GM23338 (cell line): ENCODE results near the gene FGGY. TPM values are rescaled to one million over a fixed set of nuclear protein-coding genes. Genes with fewer than 3 reads are reported as not detected.

Experiments
- ATAC-seq: fragments of 200-7000 bp; cut with Tn5 transposase; 3 replicates; pipeline ENCODE4 v1.9.1; 2020
- DNase-seq: peaks from one replicate; pipeline ENCODE4 v3.0.0-alpha.2; 2015; ENCODE audit warnings: low spot score
- H2AFZ ChIP-seq: fragments of 200-600 bp; sonication (generic); 2 replicates; pipeline ENCODE4 v1.8.0; 2016; ENCODE audit warnings: antibody characterized with exemption, mild to moderate bottlenecking, moderate library complexity
- H3F3A ChIP-seq: fragments of 200-600 bp; sonication (generic); replicated peaks from 2 replicates; pipeline ENCODE4 v1.8.0; 2017; ENCODE audit warnings: antibody characterized with exemption, mixed run types, low read depth
- H3K27ac ChIP-seq: fragments of 200-600 bp; sonication (generic); 2 replicates; pipeline ENCODE4 v1.6.1; 2016; ENCODE audit warnings: low read depth
- H3K27me3 ChIP-seq: fragments of 200-600 bp; sonication (generic); 2 replicates; pipeline ENCODE4 v1.8.0; 2016; ENCODE audit warnings: mild to moderate bottlenecking, mixed run types, moderate library complexity; ENCODE audit not compliant: insufficient read depth
- H3K36me3 ChIP-seq: fragments of 200-600 bp; sonication (generic); 2 replicates; pipeline ENCODE4 v1.8.0; 2016; ENCODE audit warnings: mild to moderate bottlenecking; ENCODE audit not compliant: insufficient read depth
- H3K4me1 ChIP-seq: fragments of 200-600 bp; sonication (generic); 2 replicates; pipeline ENCODE4 v1.8.0; 2016; ENCODE audit warnings: mild to moderate bottlenecking, moderate library complexity; ENCODE audit not compliant: insufficient read depth
- H3K4me2 ChIP-seq: fragments of 200-600 bp; sonication (generic); 2 replicates; pipeline ENCODE4 v1.7.1; 2017; ENCODE audit warnings: mixed run types
- H3K4me3 ChIP-seq: fragments of 200-600 bp; sonication (generic); 2 replicates; pipeline ENCODE4 v1.6.1; 2016; ENCODE audit warnings: mixed run types
- H3K79me2 ChIP-seq: fragments of 200-600 bp; sonication (generic); replicated peaks from 2 replicates; pipeline ENCODE4 v1.8.0; 2017; ENCODE audit warnings: mild to moderate bottlenecking; ENCODE audit not compliant: insufficient read depth
- H3K9me2 ChIP-seq: fragments of 200-600 bp; sonication (generic); 2 replicates; pipeline ENCODE4 v1.8.0; 2017; ENCODE audit not compliant: insufficient read depth
- H4K20me1 ChIP-seq: fragments of 200-600 bp; sonication (generic); replicated peaks from 2 replicates; pipeline ENCODE4 v1.8.0; 2017; ENCODE audit warnings: mild to moderate bottlenecking; ENCODE audit not compliant: insufficient read depth
- H3K27ac Mint-ChIP-seq: 2 replicates; pipeline ENCODE4 v1.8.0; 2020; ENCODE audit warnings: inconsistent platforms, mild to moderate bottlenecking, moderate library complexity, mixed read lengths
- H3K27me3 Mint-ChIP-seq: 3 replicates; pipeline ENCODE4 v1.8.0; 2022; ENCODE audit warnings: low read depth, mild to moderate bottlenecking, moderate library complexity, mixed read lengths, inconsistent platforms; ENCODE audit not compliant: insufficient read depth, poor library complexity
- H3K36me3 Mint-ChIP-seq: 3 replicates; pipeline ENCODE4 v1.8.0; 2021; ENCODE audit warnings: low read depth, mild to moderate bottlenecking, inconsistent platforms, moderate library complexity, mixed read lengths
- H3K4me1 Mint-ChIP-seq: 3 replicates; pipeline ENCODE4 v1.8.0; 2020; ENCODE audit warnings: mild to moderate bottlenecking, inconsistent platforms, mixed read lengths
- H3K4me3 Mint-ChIP-seq: 3 replicates; pipeline ENCODE4 v1.8.0; 2021; ENCODE audit warnings: moderate library complexity, mild to moderate bottlenecking, inconsistent platforms, mixed read lengths
- H3K9me3 Mint-ChIP-seq: 3 replicates; pipeline ENCODE4 v1.8.0; 2020; ENCODE audit warnings: moderate library complexity, mild to moderate bottlenecking, inconsistent platforms, mixed read lengths
- CREB1 ChIP-seq: fragments of 250-450 bp; sonication (Bioruptor Pico); IDR thresholded peaks from 2 replicates; pipeline ENCODE4 v1.5.0; 2020; ENCODE audit warnings: low read depth, mild to moderate bottlenecking, moderate library complexity
- EZH2 ChIP-seq: fragments of 200-600 bp; sonication (generic); IDR thresholded peaks from one replicate; pipeline ENCODE4 v1.8.0; 2017; ENCODE audit warnings: antibody characterized with exemption, mild to moderate bottlenecking, low read depth; ENCODE audit not compliant: unreplicated experiment
- EZH2phosphoT487 ChIP-seq: fragments of 200-600 bp; sonication (generic); IDR thresholded peaks from one replicate; pipeline ENCODE4 v1.8.1; 2018; ENCODE audit warnings: antibody characterized with exemption; ENCODE audit not compliant: unreplicated experiment
- JUNB ChIP-seq: IDR thresholded peaks from one replicate; pipeline ENCODE4 v1.6.1; 2016; ENCODE audit warnings: antibody characterized with exemption; ENCODE audit not compliant: unreplicated experiment
- NANOG ChIP-seq: IDR thresholded peaks from 2 replicates; pipeline ENCODE4 v1.6.1; 2016; ENCODE audit warnings: antibody characterized with exemption, borderline replicate concordance
- POLR2AphosphoS5 ChIP-seq: IDR thresholded peaks from 2 replicates; pipeline ENCODE4 v1.6.1; 2016; ENCODE audit warnings: antibody characterized with exemption, low read depth
- REST ChIP-seq: IDR thresholded peaks from one replicate; pipeline ENCODE4 v1.6.1; 2018; ENCODE audit warnings: antibody characterized with exemption; ENCODE audit not compliant: unreplicated experiment
- STAT1 ChIP-seq: IDR thresholded peaks from one replicate; pipeline ENCODE4 v1.6.1; 2016; ENCODE audit warnings: antibody characterized with exemption; ENCODE audit not compliant: unreplicated experiment
- ZNF114 ChIP-seq: fragments of 250-450 bp; sonication (Bioruptor Pico); IDR thresholded peaks from 2 replicates; pipeline ENCODE4 v1.5.0; 2020; ENCODE audit warnings: mild to moderate bottlenecking, moderate library complexity
- ZNF331 ChIP-seq: fragments of 250-450 bp; sonication (Bioruptor Pico); IDR thresholded peaks from 2 replicates; pipeline ENCODE4 v1.5.0; 2020; ENCODE audit warnings: low read depth, mild to moderate bottlenecking, moderate library complexity
- polyA plus RNA-seq: library from polyadenylated mRNA; unstranded; fragments of >200 nt; fragmentation: Nextera tagmentation; extraction: Ambion mirVana; gene quantifications from 2 replicates; pipeline ENCODE4 v1.2.1, GENCODE V29; 2016
- total RNA-seq: library from RNA; depleted of rRNA; stranded (reverse); fragments of >200 nt; shearing (Covaris generic); gene quantifications from 2 replicates; pipeline ENCODE4 v1.2.3, GENCODE V29; 2014
- TF ChIP-seq, protein P1 (sequence below): fragments of 250-450 bp; sonication (Bioruptor Pico); IDR thresholded peaks from 2 replicates; pipeline ENCODE4 v1.5.0; 2020; ENCODE audit warnings: mild to moderate bottlenecking, moderate library complexity
- TF ChIP-seq, protein P2 (sequence below), 2 experiments: fragments of 200-600 bp in 1 of 2; sonication (generic) in 1 of 2; conservative IDR thresholded peaks; 2 replicates each; pipeline versions ENCODE4 v1.5.1 to v1.6.1; 2016 to 2017; ENCODE audit warnings: antibody characterized with exemption in 2 of 2, low read depth in 2 of 2, mild to moderate bottlenecking in 2 of 2, moderate library complexity in 1 of 2
- TF ChIP-seq, protein P3 (sequence below): IDR thresholded peaks from 2 replicates; pipeline ENCODE4 v1.6.1; 2016; ENCODE audit warnings: antibody characterized with exemption

The FGGY gene
- total and polyA plus RNA-seq, 2 experiments from 2014 or later = 10.9 to 21.4 TPM

DNA sequence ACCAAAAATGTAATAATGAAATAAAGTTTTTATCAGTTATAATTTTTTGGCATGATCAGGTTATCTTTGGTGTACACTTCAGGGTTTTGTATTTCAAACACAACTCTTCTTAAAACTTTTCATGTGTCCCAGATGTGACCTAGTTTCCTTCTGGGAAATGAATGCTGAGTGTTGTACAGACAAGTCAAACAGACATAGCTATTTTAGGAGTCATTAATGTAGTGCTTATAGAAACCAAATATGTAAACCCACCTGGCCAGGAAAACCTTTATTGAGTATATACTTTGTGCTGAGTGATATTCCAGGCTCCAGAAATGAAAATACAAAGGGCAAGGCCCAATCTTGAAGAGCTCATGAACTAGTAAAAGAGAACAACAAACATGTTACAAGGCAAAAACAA is 491.9 kb downstream of the FGGY start:
- Mint-ChIP-seq H3K36me3 (peaks cover 18% of the 10 kb centered on the region; the same call in 2 of the 3 replicates), H3K27ac (no peak overlapping the region), H3K4me3 (no peak overlapping the region), H3K27me3 (no peaks in the 10 kb centered on the region), H3K9me3 (peaks cover 30% of the 10 kb centered on the region), H3K4me1 (no peaks in the 10 kb centered on the region)
- TF ChIP-seq CREB1 (CRISPR knock-in tag) (no peak), JUNB (no peak), ZNF114 (CRISPR knock-in tag) (no peak), REST (no peak), POLR2AphosphoS5 (no peak), EZH2phosphoT487 (no peak), STAT1 (no peak), ZNF331 (CRISPR knock-in tag) (no peak), EZH2 (no peak), NANOG (no peak)
- TF ChIP-seq, protein P1, sequence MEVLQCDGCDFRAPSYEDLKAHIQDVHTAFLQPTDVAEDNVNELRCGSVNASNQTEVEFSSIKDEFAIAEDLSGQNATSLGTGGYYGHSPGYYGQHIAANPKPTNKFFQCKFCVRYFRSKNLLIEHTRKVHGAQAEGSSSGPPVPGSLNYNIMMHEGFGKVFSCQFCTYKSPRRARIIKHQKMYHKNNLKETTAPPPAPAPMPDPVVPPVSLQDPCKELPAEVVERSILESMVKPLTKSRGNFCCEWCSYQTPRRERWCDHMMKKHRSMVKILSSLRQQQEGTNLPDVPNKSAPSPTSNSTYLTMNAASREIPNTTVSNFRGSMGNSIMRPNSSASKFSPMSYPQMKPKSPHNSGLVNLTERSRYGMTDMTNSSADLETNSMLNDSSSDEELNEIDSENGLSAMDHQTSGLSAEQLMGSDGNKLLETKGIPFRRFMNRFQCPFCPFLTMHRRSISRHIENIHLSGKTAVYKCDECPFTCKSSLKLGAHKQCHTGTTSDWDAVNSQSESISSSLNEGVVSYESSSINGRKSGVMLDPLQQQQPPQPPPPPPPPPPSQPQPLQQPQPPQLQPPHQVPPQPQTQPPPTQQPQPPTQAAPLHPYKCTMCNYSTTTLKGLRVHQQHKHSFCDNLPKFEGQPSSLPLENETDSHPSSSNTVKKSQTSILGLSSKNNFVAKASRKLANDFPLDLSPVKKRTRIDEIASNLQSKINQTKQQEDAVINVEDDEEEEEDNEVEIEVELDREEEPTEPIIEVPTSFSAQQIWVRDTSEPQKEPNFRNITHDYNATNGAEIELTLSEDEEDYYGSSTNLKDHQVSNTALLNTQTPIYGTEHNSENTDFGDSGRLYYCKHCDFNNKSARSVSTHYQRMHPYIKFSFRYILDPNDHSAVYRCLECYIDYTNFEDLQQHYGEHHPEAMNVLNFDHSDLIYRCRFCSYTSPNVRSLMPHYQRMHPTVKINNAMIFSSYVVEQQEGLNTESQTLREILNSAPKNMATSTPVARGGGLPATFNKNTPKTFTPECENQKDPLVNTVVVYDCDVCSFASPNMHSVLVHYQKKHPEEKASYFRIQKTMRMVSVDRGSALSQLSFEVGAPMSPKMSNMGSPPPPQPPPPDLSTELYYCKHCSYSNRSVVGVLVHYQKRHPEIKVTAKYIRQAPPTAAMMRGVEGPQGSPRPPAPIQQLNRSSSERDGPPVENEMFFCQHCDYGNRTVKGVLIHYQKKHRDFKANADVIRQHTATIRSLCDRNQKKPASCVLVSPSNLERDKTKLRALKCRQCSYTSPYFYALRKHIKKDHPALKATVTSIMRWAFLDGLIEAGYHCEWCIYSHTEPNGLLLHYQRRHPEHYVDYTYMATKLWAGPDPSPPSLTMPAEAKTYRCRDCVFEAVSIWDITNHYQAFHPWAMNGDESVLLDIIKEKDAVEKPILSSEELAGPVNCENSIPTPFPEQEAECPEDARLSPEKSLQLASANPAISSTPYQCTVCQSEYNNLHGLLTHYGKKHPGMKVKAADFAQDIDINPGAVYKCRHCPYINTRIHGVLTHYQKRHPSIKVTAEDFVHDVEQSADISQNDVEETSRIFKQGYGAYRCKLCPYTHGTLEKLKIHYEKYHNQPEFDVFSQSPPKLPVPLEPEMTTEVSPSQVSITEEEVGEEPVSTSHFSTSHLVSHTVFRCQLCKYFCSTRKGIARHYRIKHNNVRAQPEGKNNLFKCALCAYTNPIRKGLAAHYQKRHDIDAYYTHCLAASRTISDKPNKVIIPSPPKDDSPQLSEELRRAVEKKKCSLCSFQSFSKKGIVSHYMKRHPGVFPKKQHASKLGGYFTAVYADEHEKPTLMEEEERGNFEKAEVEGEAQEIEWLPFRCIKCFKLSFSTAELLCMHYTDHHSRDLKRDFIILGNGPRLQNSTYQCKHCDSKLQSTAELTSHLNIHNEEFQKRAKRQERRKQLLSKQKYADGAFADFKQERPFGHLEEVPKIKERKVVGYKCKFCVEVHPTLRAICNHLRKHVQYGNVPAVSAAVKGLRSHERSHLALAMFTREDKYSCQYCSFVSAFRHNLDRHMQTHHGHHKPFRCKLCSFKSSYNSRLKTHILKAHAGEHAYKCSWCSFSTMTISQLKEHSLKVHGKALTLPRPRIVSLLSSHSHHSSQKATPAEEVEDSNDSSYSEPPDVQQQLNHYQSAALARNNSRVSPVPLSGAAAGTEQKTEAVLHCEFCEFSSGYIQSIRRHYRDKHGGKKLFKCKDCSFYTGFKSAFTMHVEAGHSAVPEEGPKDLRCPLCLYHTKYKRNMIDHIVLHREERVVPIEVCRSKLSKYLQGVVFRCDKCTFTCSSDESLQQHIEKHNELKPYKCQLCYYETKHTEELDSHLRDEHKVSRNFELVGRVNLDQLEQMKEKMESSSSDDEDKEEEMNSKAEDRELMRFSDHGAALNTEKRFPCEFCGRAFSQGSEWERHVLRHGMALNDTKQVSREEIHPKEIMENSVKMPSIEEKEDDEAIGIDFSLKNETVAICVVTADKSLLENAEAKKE (CRISPR knock-in tag) = no peak
- TF ChIP-seq, protein P2, sequence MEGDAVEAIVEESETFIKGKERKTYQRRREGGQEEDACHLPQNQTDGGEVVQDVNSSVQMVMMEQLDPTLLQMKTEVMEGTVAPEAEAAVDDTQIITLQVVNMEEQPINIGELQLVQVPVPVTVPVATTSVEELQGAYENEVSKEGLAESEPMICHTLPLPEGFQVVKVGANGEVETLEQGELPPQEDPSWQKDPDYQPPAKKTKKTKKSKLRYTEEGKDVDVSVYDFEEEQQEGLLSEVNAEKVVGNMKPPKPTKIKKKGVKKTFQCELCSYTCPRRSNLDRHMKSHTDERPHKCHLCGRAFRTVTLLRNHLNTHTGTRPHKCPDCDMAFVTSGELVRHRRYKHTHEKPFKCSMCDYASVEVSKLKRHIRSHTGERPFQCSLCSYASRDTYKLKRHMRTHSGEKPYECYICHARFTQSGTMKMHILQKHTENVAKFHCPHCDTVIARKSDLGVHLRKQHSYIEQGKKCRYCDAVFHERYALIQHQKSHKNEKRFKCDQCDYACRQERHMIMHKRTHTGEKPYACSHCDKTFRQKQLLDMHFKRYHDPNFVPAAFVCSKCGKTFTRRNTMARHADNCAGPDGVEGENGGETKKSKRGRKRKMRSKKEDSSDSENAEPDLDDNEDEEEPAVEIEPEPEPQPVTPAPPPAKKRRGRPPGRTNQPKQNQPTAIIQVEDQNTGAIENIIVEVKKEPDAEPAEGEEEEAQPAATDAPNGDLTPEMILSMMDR (conservative IDR thresholded peaks at IDR 0.05; ENCODE audit: low read depth in 2 of 2) = no peak
- TF ChIP-seq, protein P3, sequence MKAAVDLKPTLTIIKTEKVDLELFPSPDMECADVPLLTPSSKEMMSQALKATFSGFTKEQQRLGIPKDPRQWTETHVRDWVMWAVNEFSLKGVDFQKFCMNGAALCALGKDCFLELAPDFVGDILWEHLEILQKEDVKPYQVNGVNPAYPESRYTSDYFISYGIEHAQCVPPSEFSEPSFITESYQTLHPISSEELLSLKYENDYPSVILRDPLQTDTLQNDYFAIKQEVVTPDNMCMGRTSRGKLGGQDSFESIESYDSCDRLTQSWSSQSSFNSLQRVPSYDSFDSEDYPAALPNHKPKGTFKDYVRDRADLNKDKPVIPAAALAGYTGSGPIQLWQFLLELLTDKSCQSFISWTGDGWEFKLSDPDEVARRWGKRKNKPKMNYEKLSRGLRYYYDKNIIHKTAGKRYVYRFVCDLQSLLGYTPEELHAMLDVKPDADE = no peak
- H3K4me2 ChIP-seq = no peak overlapping the region
- ATAC-seq (no peak), DNase-seq (no peak)
- H3K4me1 ChIP-seq = no peaks in the 10 kb centered on the region
- H2AFZ ChIP-seq = no peak overlapping the region
- no peaks in the 10 kb centered on the region for H3K36me3 ChIP-seq
- H3K9me2 ChIP-seq = peaks cover 11% of the 10 kb centered on the region
- H3K4me3 ChIP-seq = no peak overlapping the region
- no peak overlapping the region for H3K27ac ChIP-seq
- no peaks in the 10 kb centered on the region for H3K27me3 ChIP-seq
- H3F3A ChIP-seq = no peaks in the 10 kb centered on the region
- H4K20me1 ChIP-seq = no peaks in the 10 kb centered on the region
- H3K79me2 ChIP-seq = no peaks in the 10 kb centered on the region
